SK-N-SH (cell line): Measurements from ENCODE around the gene ELOVL3. TPM values are rescaled to one million over a fixed set of nuclear protein-coding genes. Genes with fewer than 3 reads are reported as not detected.
A peak's percentile ranks its signal among the peaks of the same experiment; 100 is the strongest.

ENCODE experiments used
- CTCF ChIA-PET: fragments of 300-600, 350-600 bp; formaldehyde crosslinking; extraction: SDS; loops from one replicate; lab custom pipeline; 2021; lab: Yijun Ruan, JAX
- POLR2A ChIA-PET: fragments of 350-600 bp; sonication (Branson Sonifier 250); formaldehyde crosslinking; extraction: SDS; loops from one replicate; lab custom pipeline; 2020; ENCODE audit warnings: antibody characterized with exemption, inconsistent platforms; lab: Yijun Ruan, JAX
- DNase-seq: peaks from one replicate; pipeline ENCODE4 v3.0.0; 2012
- H2AFZ ChIP-seq: fragments of 200-600 bp; sonication (generic); 2 replicates; pipeline ENCODE4 v1.8.1; 2016; ENCODE audit warnings: antibody characterized with exemption, mild to moderate bottlenecking, low read depth
- H3F3A ChIP-seq: fragments of 200-600 bp; sonication (generic); replicated peaks from 2 replicates; pipeline ENCODE3; 2016; ENCODE audit warnings: antibody characterized with exemption, mild to moderate bottlenecking; ENCODE audit not compliant: insufficient read depth
- H3K27ac ChIP-seq, 2 experiments: fragments of 200-500 bp in 1 of 2; fragments of 200-600 bp in 1 of 2; sonication (Bioruptor generic) in 1 of 2; sonication (generic), shearing (Covaris generic) in 1 of 2; 2 replicates each; pipeline versions ENCODE4 v1.5.1 to v1.6.1; 2014 to 2016; ENCODE audit warnings: low read depth in 2 of 2, inconsistent platforms in 1 of 2, low read length in 1 of 2, mild to moderate bottlenecking in 1 of 2, mixed read lengths in 1 of 2
- H3K27me3 ChIP-seq: fragments of 200-600 bp; sonication (generic), shearing (Covaris generic); 2 replicates; pipeline ENCODE4 v1.6.1; 2016; ENCODE audit warnings: mixed run types; ENCODE audit not compliant: insufficient read depth
- H3K36me3 ChIP-seq, 2 experiments: fragments of 200-500 bp in 1 of 2; fragments of 200-600 bp in 1 of 2; sonication (Bioruptor generic) in 1 of 2; sonication (generic) in 1 of 2; replicated peaks in 1 of 2; 2 replicates each; pipeline versions ENCODE3 to v1.5.1; 2014 to 2016; ENCODE audit warnings: low read length in 1 of 2, mild to moderate bottlenecking in 1 of 2; ENCODE audit not compliant: insufficient read depth in 2 of 2, control insufficient read depth in 1 of 2
- H3K4me1 ChIP-seq, 2 experiments: fragments of 200-500 bp in 1 of 2; fragments of 200-600 bp in 1 of 2; sonication (Bioruptor generic) in 1 of 2; sonication (generic), shearing (Covaris generic) in 1 of 2; 2 replicates each; pipeline versions ENCODE4 v1.5.1 to v1.6.1; 2014 to 2016; ENCODE audit warnings: low read depth in 1 of 2, low read length in 1 of 2, mixed run types in 1 of 2; ENCODE audit not compliant: insufficient read depth in 2 of 2, control insufficient read depth in 1 of 2
- H3K4me2 ChIP-seq: fragments of 200-600 bp; sonication (generic), shearing (Covaris generic); 2 replicates; pipeline ENCODE4 v1.6.1; 2017; ENCODE audit warnings: mixed run types
- H3K4me3 ChIP-seq, 2 experiments: fragments of 200-500 bp in 1 of 2; fragments of 200-600 bp in 1 of 2; sonication (Bioruptor generic) in 1 of 2; sonication (generic), shearing (Covaris generic) in 1 of 2; 2 replicates each; pipeline versions ENCODE4 v1.5.1 to v1.8.1; 2014 to 2016; ENCODE audit warnings: low read depth in 2 of 2, inconsistent platforms in 1 of 2, low read length in 1 of 2, mild to moderate bottlenecking in 1 of 2, mixed read lengths in 1 of 2, moderate library complexity in 1 of 2
- H3K79me2 ChIP-seq: fragments of 200-600 bp; sonication (generic); 2 replicates; pipeline ENCODE4 v1.8.1; 2017; ENCODE audit warnings: mild to moderate bottlenecking; ENCODE audit not compliant: insufficient read depth
- H3K9ac ChIP-seq: fragments of 200-600 bp; sonication (generic); 2 replicates; pipeline ENCODE4 v1.6.1; 2017; ENCODE audit warnings: mixed run types
- H3K9me2 ChIP-seq: fragments of 200-600 bp; sonication (generic); 2 replicates; pipeline ENCODE4 v1.6.1; 2017; ENCODE audit warnings: mixed run types
- H3K9me3 ChIP-seq: fragments of 200-600 bp; sonication (generic); 2 replicates; pipeline ENCODE4 v1.6.1; 2017; ENCODE audit warnings: mixed run types, mild to moderate bottlenecking, moderate library complexity
- H4K20me1 ChIP-seq: fragments of 200-600 bp; sonication (generic); 2 replicates; pipeline ENCODE4 v1.6.1; 2017; ENCODE audit warnings: mild to moderate bottlenecking, mixed run types; ENCODE audit not compliant: insufficient read depth
- CHD2 ChIP-seq: fragments of 150-350 bp; IDR thresholded peaks from 2 replicates; pipeline ENCODE4 v1.6.1; 2018; ENCODE audit warnings: low read length; ENCODE audit not compliant: partially characterized antibody
- ELF1 ChIP-seq: IDR thresholded peaks from 2 replicates; pipeline ENCODE4 v1.4.0; 2012
- EP300 ChIP-seq, 2 experiments: IDR thresholded peaks; 2 replicates each; pipeline versions ENCODE4 v1.4.0 to v1.6.1; 2012; ENCODE audit warnings: borderline replicate concordance in 1 of 2, low read depth in 1 of 2, low read length in 1 of 2
- FOSL2 ChIP-seq: IDR thresholded peaks from 2 replicates; pipeline ENCODE4 v1.4.0; 2012; ENCODE audit warnings: low read depth, mild to moderate bottlenecking, moderate library complexity, borderline replicate concordance
- FOXJ3 ChIP-seq: sonication (generic); formaldehyde crosslinking; IDR thresholded peaks from 2 replicates; pipeline ENCODE4 v1.5.1; 2020; ENCODE audit warnings: mild to moderate bottlenecking, missing genetic modification reagents
- FOXM1 ChIP-seq: IDR thresholded peaks from 2 replicates; pipeline ENCODE4 v1.4.0; 2012; ENCODE audit warnings: low read depth, mild to moderate bottlenecking
- GATA2 ChIP-seq: sonication (generic); formaldehyde crosslinking; IDR thresholded peaks from 2 replicates; pipeline ENCODE4 v1.5.0; 2020; ENCODE audit warnings: mild to moderate bottlenecking, missing genetic modification reagents
- JUND ChIP-seq: IDR thresholded peaks from 2 replicates; pipeline ENCODE4 v1.4.0; 2012
- MAX ChIP-seq: IDR thresholded peaks from 2 replicates; pipeline ENCODE4 v1.4.0; 2012; ENCODE audit warnings: low read depth
- MEF2A ChIP-seq: IDR thresholded peaks from 2 replicates; pipeline ENCODE4 v1.4.0; 2012; ENCODE audit warnings: low read depth, borderline replicate concordance
- POLR2AphosphoS5 ChIP-seq: IDR thresholded peaks from 2 replicates; pipeline ENCODE4 v1.6.1; 2012; ENCODE audit warnings: low read depth, low read length
- RCOR1 ChIP-seq: fragments of 150-350 bp; IDR thresholded peaks from 2 replicates; pipeline ENCODE4 v1.6.1; 2017; ENCODE audit warnings: antibody characterized with exemption, low read length
- SMC3 ChIP-seq: IDR thresholded peaks from 2 replicates; pipeline ENCODE4 v1.6.1; 2012; ENCODE audit warnings: low read depth, low read length, improper control_type of control experiment
- TAF1 ChIP-seq: IDR thresholded peaks from 2 replicates; pipeline ENCODE4 v1.6.1; 2012; ENCODE audit warnings: low read depth, mild to moderate bottlenecking, low read length, moderate library complexity, borderline replicate concordance
- USF2 ChIP-seq: fragments of 150-350 bp; IDR thresholded peaks from 2 replicates; pipeline ENCODE4 v1.6.1; 2017; ENCODE audit warnings: antibody characterized with exemption, low read length, low read depth, borderline replicate concordance
- WGBS: methylation state at CpG from one replicate; pipeline ENCODE4 v1.1.6; 2017; ENCODE audit warnings: low lambda C conversion rate; 5-methylcytosine and 5-hydroxymethylcytosine counted together
- polyA plus RNA-seq, 3 experiments: library from polyadenylated mRNA; depleted of rRNA; stranded (reverse); fragments of >200 nt; gene quantifications; 2 replicates each; pipeline ENCODE4 v1.2.3, GENCODE V29; 2012

The ELOVL3 gene
- polyA plus RNA-seq, 1 of the 3 experiments (the other 2 are of a cell fraction) = 0.25 TPM

- Histone ChIP-seq H3K4me2 (peak overlapping the region; percentile 90), H4K20me1 (no peaks in the 10 kb centered on the region), H3K79me2 (peaks cover under 1% of the 10 kb centered on the region), H3K9ac (no peak overlapping the region), H3K9me3 (no peaks in the 10 kb centered on the region), H3K36me3 (no peaks in the 10 kb centered on the region), H3F3A (peaks cover 13% of the 10 kb centered on the region), H3K27me3 (peaks cover 10% of the 10 kb centered on the region; the same call in 1 of the 2 replicates), H3K9me2 (no peaks in the 10 kb centered on the region), H3K4me3 (peak overlapping the region; percentile 49 to 62), H3K4me1 (peaks cover 4 to 21% of the 10 kb centered on the region in 2 experiments; a peak in 1 of 4 replicates), H3K27ac (no peak overlapping the region), H2AFZ (peak overlapping the region; percentile 86; the same call in 1 of the 2 replicates)
- TF ChIP-seq MEF2A = no peak
- TF ChIP-seq ELF1 = no peak
- WGBS = 45% methylated on average over 27 of the region's 39 CpGs
- CTCF ChIA-PET = interaction anchor here (0.9 to 23.6 kb wide), 6 partner anchors 10 to 159 kb away, joined by 3 to 824 read pairs (median 8); partner anchors contain the start of gene ELOVL3
- peak; percentile 68 for DNase-seq
- POLR2A ChIA-PET = interaction anchor here (0.6 kb wide), 1 partner anchor 24 kb away, joined by 4 read pairs; no protein-coding TSS in a partner anchor
Observed at GRCh38 chr10:102240467-102241031, 14.4 kb downstream of the ELOVL3 start.

GRCh38 chr10:102241032-102241443, 14.9 kb downstream of the ELOVL3 start:
- Histone ChIP-seq H3K9me3 (no peaks in the 10 kb centered on the region), H3K27me3 (peaks cover 10% of the 10 kb centered on the region; the same call in 1 of the 2 replicates), H3K4me3 (peak overlapping the region; percentile 49 to 62), H2AFZ (peak overlapping the region; percentile 86; the same call in 1 of the 2 replicates), H3K9me2 (no peaks in the 10 kb centered on the region), H3K79me2 (peaks cover 6% of the 10 kb centered on the region), H3K4me2 (peak overlapping the region; percentile 90), H3K4me1 (peaks cover 4 to 22% of the 10 kb centered on the region in 2 experiments; a peak in 1 of 4 replicates), H3F3A (peaks cover 13% of the 10 kb centered on the region), H3K9ac (no peak overlapping the region), H3K27ac (no peak overlapping the region), H3K36me3 (no peaks in the 10 kb centered on the region), H4K20me1 (no peaks in the 10 kb centered on the region)
- DNase-seq = no peak
- POLR2A ChIA-PET = no interaction called here
- CTCF ChIA-PET = interaction anchor here (0.9 to 23.6 kb wide), 8 partner anchors 8 to 158 kb away, joined by 3 to 824 read pairs (median 5); no protein-coding TSS in a partner anchor
- WGBS = 6% methylated on average over 14 of the region's 20 CpGs
- TF ChIP-seq MAX (no peak), GATA2 (CRISPR knock-in tag) (no peak), JUND (no peak), TAF1 (no peak), MEF2A (no peak), FOSL2 (no peak), USF2 (no peak), RCOR1 (no peak), FOXJ3 (CRISPR knock-in tag) (no peak), POLR2AphosphoS5 (no peak), CHD2 (no peak), SMC3 (no peak), EP300 (IDR thresholded peaks at IDR 0.05; ENCODE audit: borderline replicate concordance in 1 of 2, low read depth in 1 of 2, low read length in 1 of 2) (no peak), FOXM1 (no peak)
